D341Med (cell line): ENCODE data around the gene SELENOO.
A peak's percentile ranks its signal among the peaks of the same experiment; 100 is the strongest.

Experiments used
- DNase-seq: peaks from one replicate; pipeline ENCODE4 v3.0.0; 2012; ENCODE audit warnings: low spot score

Gene SELENOO

GRCh38 chr22:50253046-50253915 lies 52.5 kb downstream of the SELENOO start:
- DNase-seq: no peak

GRCh38 chr22:50253941-50254340 lies 53.1 kb downstream of the SELENOO start:
- no peak for DNase-seq

- DNase-seq: no peak
Observed at GRCh38 chr22:50255099-50255498, 54.3 kb downstream of the SELENOO start.

- no peak for DNase-seq
Observed at GRCh38 chr22:50255607-50256006, 54.8 kb downstream of the SELENOO start.

GRCh38 chr22:50256258-50256862 lies 55.5 kb downstream of the SELENOO start:
- DNase-seq: no peak

- DNase-seq: no peak
Observed at GRCh38 chr22:50257041-50257440, 56.2 kb downstream of the SELENOO start.

- DNase-seq: no peak
Observed at GRCh38 chr22:50257451-50258360, 56.9 kb downstream of the SELENOO start.

- no peak for DNase-seq
Observed at GRCh38 chr22:50258361-50259292, 57.8 kb downstream of the SELENOO start.

- no peak for DNase-seq
Observed at GRCh38 chr22:50259302-50259701, 58.5 kb downstream of the SELENOO start.

GRCh38 chr22:50260434-50260800 lies 59.6 kb downstream of the SELENOO start:
- no peak for DNase-seq

GRCh38 chr22:50260801-50261614 lies 60.2 kb downstream of the SELENOO start:
- peak; percentile 90 for DNase-seq

- peak; percentile 88 for DNase-seq
Observed at GRCh38 chr22:50261615-50262459, 61.0 kb downstream of the SELENOO start, which contains the start of gene MAPK12. Gene MAPK12 (minus strand): TSS chr22:50261683. CDS start chr22:50261509, 174 bp downstream.

GRCh38 chr22:50262460-50262911 lies 61.7 kb downstream of the SELENOO start:
- DNase-seq: no peak

- DNase-seq: no peak
Observed at GRCh38 chr22:50262973-50263617, 62.3 kb downstream of the SELENOO start.

GRCh38 chr22:50264104-50264745 lies 63.4 kb downstream of the SELENOO start:
- no peak for DNase-seq

- DNase-seq: no peak
Observed at GRCh38 chr22:50264946-50265669, 64.3 kb downstream of the SELENOO start.

- DNase-seq: no peak
Observed at GRCh38 chr22:50266994-50267393, 66.2 kb downstream of the SELENOO start.
